Measurements from ENCODE around the gene BHLHE23.
"Not testable (repeated sequence)": the region's sequence is repeated elsewhere in the genome, so short reads cannot be mapped to it uniquely, and the experiment has no call there.

Gene BHLHE23

DNA sequence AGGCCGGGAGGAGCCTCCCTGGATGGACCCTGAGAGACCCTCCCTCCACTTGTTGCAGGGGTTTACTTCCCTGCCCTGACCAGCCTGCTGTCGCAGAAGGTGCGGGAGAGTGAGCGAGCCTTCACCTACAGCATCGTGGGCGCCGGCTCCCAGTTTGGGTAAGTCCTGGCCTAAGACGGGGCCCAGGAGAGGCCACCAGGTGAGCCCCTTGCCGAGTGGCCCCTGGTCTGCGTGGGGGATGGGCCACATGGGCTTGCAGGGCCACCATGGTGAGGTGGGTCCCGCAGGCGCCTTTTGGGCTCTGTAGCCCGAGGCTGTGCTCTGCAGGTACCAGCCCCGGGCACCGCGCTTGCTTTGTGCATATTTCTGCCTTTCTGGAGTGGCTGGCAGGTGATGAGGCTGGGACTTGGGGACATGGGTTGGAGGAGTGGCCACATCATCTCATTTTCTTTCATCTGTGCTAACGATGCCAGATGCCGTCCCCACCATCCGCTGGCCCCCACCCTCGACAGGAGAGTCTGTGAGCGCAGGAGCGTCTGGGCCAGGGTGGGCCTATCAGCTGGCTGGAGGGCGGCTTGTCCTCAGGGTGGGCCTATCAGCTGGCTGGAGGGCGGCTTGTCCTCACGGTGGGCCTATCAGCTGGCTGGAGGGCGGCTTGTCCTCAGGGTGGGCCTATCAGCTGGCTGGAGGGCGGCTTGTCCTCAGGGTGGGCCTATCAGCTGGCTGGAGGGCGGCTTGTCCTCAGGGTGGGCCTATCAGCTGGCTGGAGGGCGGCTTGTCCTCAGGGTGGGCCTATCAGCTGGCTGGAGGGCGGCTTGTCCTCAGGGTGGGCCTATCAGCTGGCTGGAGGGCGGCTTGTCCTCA, 46.1 kb downstream of the BHLHE23 start:
- DNase-seq (ENCODE audit: low spot score) = not testable (repeated sequence)

DNA sequence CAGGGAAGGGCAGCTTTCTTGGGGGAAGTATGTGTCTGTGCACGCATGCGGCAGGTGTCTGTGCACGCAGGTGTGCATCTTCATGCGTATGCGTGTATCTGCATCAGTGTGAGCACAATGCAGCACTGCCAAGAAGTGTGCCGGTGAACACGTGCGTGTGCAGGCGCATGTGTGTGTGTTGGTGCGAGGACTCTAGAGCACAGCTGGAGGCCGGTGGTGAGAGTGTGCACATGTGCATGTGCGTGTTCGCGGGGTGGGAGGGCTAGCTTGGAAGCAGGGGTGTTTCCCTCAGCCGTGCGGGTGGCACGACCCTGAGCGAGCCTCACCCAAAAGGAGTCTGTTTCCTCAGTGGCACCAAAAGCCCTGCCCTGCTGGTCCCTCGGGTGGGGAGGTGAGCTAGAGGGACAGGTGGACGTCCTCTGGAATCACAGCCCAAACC, 46.7 kb downstream of the BHLHE23 start:
- no peak for DNase-seq (ENCODE audit: low spot score)

DNA sequence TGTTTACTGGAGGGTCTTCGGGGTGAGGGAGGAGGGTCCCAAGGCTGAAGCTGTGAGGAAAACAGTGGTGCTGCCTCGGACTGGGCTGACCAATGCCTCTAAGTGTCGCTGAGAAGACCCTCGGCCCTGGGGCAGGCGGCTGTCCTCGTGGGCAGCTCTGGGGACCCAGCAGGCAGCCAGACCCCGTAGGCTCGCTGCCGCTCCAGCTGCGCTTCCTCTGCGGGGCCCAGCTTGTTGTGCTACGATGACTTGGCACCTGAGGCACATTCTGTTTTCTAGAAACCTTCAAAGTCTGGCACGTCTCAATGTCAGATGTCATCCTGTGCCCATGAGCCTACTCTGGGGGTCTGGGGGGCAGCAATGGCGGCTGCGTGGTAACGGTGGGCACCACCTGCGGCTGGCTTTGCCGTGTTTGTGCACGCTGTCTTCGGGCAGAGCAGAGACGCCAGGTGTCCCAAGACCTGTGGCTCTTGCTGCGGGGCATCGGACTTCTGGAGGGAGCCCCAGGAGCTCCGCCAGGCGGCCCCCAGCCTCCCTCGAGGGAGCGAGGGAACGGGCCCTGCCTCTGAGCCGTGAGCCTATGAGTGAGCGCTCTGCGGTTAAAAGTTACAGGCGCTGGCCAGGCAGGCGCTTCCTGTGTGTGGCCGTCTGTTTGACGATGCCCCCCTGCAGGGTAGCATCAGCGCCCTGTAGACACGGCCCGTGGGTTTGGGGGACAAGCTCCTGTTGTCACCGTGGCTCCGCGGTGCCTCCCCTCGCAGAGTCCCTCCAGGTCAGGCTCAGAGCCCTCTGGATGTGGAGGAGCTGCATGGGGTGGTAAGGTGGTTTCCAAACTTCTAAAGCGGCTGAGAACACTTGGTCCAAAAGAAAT, 47.4 kb downstream of the BHLHE23 start:
- no peak for DNase-seq (ENCODE audit: low spot score)

DNA sequence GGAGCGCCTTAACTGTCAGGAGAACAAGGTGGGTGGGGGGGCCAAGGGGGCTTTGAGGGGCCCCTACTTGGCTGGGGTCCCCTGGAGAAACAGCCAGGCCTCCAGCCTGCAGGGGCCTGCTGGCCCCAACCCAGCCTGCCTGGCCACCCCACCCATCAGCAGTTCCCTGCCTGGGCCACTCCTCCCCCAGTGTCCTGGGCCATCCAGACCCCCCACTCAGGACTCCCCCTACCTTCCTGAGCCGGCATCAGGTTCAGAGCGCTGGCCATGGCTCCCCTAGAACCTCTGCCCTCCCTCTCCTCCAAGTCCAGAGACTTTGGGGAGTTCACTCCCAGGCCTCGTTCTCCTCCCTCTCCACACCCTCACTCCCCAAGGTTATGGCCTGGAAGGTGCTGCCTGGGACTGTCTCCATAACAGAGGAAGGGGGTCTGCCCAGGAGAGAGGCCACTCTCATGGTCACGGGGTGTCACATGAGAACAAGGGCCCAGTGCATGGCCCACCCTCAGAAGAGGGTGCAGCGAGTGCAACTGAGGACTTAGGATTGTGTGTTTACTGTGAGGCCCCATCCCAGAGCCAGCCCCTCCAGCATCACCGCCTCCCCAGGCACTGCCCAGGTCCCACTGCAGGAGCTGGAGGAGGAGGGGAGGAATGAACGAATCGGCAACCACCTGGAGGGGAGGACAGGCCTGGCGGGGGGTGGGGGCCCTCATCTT, 48.2 kb downstream of the BHLHE23 start:
- no peak for DNase-seq (ENCODE audit: low spot score)

DNA sequence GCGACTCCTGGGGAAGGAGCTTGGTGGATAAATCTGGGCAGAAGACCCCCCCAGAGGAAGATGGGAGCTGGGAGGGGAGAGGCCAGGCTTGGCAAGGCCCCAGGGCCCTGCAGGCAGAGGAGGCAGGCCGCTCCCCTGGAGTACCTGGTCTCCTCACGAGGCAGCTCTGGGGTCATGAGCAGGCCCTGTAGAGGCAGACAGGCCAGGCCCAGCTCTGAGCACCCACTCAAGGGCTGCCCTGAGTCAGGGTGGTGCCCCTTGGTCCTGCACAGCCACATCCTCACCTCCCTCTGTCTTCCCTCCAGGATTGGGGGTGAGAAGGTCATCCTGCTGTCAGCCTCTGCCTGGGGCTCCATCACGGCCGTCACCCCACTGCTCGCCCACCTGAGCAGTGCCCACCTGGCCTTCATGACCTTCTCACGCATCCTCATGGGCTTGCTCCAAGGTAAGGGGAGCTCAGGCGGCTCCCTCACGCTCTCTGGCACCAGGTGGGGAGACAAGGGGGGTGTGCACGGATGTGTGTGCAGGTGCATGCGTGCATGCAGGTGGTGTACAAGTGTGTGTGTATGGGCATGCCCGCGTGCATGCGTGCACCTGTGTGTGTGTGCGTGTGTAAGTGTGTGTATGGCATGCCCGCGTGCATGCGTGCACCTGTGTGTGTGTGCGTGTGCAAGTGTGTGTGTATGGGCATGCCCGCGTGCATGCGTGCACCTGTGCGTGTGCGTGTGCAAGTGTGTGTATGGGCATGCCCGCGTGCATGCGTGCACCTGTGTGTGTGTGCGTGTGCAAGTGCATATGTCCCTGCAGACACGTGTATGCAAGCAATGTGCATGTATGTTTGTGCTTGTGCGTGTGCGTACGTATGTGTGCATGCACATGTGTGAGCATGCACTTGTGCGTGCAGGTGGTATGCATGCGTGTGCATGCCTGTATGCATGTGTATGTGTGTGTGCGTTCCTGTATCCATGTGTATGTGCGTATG, 49.3 kb downstream of the BHLHE23 start:
- no peak for DNase-seq (ENCODE audit: low spot score)

DNA sequence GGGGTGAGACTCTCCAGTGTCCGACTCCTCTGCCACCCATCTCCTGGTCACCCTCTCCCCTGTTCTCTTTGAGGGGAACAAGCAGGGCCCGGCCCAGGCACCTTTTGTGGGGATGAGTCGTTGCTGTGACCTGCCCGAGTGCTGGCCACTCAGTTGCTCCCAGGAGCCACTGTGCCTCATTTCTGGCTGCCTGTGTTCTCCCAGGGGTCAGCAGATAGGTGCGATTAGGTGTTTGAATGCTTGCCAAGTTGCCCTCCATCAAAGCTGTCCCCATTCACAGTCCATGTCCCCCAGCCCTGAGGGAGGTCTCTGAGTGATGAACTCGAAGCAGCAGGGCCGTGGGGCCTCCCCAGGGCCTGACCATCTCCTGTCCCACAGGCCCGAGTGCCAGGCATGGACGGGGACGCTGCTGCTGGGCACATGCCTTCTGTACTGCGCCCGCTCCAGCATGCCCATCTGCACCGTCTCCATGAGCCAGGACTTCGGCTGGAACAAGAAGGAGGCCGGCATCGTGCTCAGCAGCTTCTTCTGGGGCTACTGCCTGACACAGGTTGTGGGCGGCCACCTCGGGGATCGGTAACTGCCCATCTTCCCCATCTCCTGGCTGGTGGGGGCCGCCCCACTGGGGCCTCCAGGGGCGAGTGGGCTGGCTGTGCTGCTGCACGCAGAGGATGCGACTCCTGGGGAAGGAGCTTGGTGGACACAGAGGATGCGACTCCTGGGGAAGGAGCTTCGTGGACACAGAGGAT, 50.2 kb downstream of the BHLHE23 start:
- no peak for DNase-seq (ENCODE audit: low spot score)

Data from AG20443 (cell line).